GM19452 (cell line): Measurements from ENCODE around the gene KIFAP3.
"Not testable (repeated sequence)": the region's sequence is repeated elsewhere in the genome, so short reads cannot be mapped to it uniquely, and the experiment has no call there.

ENCODE experiments used
- ATAC-seq: cut with Tn5 transposase; IDR thresholded peaks from one replicate; pipeline ENCODE4 v1.9.1; 2021; ENCODE audit not compliant: unreplicated experiment

Gene KIFAP3

DNA sequence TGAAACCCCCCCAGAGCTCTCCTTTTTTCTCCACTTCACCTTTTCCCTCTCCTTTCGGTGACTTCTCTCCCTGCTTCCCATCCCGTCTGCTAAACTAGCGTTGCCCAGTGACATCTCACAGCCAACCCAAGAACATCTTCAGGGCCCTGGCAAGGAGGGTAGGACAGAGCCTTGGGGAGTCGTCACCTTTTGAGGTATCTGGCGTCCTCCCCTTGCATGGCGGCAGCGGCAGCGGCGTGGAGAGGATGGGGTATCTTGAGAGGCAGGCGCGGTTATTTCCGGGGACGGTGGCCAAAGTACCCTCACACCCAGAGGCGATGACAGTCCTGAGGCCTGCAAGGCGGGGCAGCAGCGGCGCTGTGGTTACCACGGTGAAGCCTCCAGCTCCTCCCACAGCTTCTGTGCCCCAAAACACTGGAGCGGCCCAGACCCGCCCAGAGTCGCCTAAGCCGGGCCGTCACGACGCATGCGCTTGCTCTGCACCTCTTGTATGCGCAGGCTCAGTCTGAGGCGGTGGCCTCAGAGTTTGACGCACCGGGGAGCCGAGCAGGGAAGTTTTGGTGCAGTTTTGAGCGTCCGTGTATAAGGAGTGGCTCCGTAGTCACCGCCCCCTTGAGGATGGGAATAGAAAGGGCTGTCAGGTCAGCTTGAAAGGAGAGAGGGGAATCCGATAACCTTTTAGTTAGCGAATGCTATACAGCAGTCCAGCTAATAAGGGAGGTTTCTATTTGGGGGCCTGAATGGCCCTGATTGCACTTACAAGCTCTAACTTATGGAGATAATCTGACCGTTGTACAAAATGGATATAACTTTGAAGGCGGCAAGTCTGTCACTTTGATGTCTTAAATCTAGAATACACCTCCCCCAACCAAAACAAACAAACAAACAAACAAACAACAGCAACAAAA, at the start of gene KIFAP3:
Gene KIFAP3, minus strand, starts transcription at position 446 of the 908 bp plus-strand sequence. Its CDS starts 228 bp downstream, at position 218.
- ATAC-seq, result peak; percentile 97

DNA sequence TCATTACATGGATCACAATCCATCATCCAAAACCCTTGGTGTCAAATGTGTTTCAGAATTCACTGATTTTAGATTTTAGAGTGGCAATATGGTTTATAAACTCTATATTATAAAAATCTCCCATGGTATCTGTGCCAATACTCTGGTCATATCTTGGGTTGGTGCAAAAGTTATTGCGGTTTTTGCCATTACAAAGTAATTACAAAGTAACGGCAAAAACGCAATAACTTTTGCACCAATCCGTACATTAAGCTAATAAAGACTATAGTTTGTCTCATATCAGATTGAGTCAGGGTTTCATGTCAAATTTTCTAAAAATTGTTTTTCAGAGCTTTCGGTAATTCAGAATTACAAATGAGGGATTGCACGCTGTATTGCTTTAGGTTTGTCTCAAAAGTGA, 47.9 kb upstream of the KIFAP3 start:
- ATAC-seq, result no peak

DNA sequence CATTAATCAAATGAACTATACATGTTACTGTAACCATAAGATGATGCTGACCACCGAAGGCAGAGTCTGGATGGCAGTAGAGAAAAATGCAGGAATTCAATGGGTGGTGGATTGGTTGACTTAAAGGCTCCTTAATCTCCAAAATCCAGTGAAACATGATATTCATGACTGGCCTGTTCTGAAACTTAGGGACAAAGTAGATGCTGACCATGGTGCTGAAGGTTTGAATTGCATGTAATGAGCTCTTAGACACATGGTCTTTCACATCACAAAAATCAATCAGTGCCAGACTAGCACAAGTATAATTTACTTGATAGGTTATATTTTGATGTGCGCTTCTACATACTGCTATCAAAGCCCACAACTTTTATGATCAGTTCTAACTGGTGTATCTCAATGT, 40.4 kb upstream of the KIFAP3 start:
- ATAC-seq, result no peak

DNA sequence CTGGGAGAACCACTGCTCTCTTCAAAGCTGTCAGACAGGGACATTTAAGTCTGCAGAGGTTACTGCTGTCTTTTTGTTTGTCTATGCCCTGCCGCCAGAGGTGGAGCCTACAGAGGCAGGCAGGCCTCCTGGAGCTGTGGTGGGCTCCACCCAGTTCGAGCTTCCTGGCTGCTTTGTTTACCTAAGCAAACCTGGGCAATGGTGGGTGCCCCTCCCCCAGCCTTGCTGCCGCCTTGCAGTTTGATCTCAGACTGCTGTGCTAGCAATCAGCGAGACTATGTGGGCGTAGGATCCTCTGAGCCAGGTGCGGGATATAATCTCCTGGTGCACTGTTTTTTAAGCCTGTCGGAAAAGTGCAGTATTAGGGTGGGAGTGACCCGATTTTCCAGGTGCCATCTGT, 38.6 kb upstream of the KIFAP3 start:
- not testable (repeated sequence) for ATAC-seq

DNA sequence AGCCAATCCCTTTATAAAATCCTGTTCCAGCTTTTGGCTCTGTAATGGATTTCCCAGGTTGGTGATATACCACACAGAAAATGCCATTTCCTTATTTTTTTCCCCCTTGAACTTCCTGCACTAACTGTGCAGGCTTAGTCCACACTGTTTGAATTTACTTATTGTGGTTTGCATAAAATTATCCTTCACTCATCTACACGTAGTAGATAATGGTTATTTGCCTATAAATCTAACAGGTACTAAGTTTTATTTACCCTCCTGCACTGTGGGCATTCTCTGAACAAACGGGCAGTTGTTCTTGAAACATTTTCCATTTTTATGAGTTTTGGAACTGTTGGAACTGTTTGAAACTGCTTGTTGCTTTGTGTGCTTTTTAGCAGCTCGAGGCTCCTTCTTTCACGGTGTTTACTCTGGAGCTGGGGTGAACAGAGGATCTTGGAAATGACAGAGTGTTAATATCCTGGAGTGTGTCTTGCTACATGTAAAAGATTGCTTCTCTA, 23.0 kb upstream of the KIFAP3 start:
- no peak for ATAC-seq

DNA sequence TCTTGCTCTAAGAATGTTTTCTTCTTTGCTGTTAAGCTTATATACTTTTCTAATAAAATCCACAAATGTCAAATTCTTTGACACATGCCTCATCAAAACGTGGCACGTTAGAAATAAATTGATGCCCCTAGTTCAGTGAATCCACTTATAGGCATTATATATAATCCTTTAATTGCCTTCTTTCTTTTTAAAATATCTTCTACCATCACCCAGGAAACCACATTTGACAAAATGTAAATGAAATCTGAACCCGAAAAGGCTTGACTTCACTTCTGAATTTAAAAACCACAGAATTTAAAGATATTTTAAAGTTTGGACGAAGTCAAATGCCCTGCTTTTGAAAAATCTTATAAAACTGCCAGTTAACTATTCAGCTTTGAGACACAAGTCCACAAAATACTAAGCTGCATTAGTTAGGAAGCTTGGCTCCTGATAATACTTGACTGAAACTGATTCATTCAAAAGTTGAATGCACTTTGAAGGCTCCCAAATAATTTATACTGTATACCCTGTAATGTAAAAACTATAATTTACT, 22.4 kb upstream of the KIFAP3 start:
- ATAC-seq, result no peak

DNA sequence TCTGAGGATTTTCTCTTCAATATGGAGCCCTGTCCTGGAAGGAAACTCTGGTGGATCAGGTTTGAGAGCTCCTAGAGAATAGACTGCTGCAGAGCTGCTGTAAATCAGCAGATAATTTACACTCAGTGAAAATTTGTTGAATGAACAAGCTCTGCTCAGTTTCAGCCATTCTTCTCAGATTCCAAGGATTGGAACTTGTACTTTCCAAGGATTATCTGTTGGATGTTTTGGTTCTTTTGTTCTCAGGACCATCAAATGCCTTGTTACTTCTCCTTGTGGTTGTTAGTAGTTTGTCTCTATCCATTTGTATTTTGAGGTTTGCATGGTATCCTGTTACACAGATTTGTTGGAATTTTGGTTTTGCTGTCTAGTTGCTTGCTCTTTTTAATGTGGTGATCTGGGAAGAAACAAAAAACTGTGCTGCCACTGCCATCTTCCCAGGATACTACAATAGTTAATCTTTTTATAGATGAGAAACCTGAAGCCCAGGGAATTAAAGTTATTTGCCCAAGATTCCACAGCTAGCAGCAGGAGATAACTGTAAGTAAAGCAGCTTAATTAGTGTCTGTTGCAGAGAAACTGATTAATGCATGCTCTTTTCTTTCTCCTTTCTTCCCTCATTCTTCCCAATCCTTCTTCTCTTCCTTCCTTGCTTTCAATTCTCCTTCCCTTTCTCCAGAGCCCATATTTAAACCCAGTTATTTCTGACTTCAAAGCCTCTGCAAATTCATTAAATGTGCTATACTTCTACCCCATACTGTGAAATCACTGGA, 21.7 kb upstream of the KIFAP3 start:
- no peak for ATAC-seq

DNA sequence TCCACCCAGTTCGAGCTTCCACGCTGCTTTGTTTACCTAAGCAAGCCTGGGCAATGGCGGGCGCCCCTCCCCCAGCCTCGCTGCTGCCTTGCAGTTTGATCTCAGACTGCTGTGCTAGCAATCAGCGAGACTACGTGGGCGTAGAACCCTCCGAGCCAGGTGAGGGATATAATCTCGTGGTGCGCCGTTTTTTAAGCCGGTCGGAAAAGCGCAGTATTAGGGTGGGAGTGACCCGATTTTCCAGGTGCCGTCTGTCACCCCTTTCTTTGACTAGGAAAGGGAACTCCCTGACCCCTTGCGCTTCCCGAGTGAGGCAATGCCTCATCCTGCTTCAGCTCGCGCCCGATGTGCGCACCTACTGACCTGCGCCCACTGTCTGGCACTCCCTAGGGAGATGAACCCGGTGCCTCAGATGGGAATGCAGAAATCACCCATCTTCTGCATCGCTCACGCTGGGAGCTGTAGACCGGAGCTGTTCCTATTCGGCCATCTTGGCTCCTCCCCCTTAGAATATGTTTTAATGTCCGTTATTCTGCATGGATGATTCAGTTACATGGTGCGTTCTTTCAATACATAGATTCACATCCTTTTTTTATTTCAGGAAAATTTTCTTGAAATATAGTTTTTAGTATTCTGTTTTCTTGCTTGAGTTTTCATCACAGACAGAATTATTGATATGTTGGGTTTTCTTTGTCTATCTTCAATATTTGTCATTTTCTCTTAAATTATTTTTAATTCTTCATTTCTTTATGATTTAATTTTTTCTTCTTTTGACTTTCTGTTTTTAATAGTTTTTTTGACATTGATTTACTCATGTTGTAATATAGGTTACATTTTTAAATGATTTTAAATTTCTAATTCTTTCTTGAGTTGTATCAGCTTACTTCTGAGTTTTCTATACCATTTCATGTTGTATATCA, 20.5 kb upstream of the KIFAP3 start:
- ATAC-seq, result not testable (repeated sequence)

DNA sequence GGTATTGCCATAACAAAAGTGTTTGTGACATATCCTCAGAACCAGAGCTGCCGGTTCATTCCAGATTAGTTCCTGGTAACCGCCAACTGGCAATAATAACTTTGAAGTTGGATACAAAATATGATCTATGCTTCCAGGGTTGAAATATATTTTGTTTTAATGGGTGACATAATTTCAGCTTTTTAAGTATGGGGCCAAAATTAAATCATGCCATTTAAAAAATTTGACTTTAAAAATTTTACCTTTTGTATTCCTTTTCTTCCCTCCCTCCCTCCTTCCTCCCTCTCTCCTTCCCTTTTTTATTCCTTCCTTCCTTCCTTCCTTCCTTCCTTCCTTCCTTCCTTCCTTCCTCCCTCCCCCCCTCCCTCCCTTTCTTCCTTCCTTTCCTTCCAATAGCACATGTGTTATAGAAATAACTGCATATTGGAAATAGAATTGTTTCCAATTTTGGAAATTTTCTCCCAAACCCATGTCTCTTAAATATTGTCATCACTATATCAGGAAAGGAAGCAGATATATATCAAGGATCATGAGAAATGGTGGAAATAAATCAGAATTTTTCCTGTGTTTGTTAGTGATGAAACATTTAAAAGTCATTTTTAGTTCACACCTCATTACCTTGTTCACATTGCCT, 12.0 kb upstream of the KIFAP3 start:
- no peak for ATAC-seq

DNA sequence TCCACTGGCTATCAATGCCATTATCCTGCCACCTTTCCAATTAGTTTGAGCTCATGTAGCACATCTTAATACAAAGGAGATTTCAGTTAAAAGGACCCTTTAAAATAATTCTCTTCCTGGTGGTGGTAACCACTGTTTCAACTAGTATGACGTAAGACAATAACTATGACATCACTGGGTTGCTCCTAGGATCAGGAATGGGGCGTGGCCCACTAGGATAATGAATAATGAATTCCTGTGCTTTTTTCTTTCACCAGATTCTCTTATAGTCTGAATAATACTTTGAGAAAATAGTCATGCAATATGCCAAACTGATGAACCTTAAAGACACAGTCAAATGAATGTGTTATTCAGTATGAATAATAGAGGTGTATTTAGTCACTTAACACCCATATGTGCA, 10.6 kb upstream of the KIFAP3 start:
- no peak for ATAC-seq

DNA sequence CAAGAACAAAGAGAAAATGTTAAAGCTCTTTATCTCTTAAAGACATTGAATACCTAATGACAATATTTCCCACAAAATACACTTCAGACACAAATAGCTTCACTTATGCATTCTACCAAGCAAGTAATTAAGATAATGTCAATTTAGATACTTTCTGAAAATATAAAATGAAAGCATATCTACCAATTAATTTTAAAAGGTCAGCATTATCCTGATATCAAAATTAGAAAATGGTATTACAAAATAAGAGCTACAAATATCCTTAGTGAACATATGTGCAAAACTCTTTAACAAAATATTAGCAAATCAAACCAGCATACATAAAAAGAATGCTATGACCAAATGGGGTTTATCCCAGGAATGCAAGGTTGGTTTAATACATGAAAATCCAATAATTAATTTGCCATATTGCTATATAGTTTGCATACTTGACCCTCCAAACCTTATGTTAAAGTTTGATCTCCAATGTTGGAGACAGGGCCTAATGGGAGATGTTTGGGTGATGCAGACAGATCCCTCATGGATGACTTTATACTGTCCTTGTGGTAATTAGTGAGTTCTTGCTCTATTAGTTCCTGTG, 4.2 kb upstream of the KIFAP3 start:
- no peak for ATAC-seq

DNA sequence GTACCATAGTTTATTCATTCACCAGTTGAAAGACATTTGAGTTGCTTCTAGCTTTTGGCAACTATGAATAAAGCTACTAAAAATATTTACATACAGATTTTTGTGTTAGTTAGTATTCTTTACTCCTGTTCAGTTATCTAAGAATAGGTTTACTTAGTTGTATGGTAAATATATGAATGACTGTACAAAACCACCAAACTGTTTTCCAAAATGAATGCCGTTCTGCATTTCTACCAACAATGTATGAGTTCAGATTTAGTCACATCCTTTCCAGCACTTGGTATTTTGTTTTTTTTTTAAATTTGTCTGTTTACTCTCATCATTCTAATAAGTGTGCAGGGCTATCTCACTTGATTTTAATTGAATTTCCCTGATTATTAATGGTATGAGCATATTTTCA, 3.4 kb upstream of the KIFAP3 start:
- ATAC-seq, result no peak

DNA sequence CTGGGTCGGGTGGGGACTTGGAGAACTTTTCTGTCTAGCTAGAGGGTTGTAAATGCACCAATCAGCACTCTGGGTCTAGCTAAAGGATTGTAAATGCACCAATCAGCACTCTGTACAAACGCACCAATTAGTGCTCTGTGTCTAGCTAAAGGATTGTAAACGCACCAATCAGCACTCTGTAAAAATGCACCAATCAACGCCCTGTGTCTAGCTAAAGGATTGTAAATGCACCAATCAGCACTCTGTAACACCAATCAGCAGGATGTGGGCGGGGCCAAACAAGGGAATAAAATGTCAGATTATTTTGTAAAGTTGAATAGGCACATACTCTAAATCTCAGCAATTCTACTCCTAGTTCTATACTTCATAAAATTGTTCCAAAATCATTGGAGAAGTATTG, 2.5 kb upstream of the KIFAP3 start:
- not testable (repeated sequence) for ATAC-seq

DNA sequence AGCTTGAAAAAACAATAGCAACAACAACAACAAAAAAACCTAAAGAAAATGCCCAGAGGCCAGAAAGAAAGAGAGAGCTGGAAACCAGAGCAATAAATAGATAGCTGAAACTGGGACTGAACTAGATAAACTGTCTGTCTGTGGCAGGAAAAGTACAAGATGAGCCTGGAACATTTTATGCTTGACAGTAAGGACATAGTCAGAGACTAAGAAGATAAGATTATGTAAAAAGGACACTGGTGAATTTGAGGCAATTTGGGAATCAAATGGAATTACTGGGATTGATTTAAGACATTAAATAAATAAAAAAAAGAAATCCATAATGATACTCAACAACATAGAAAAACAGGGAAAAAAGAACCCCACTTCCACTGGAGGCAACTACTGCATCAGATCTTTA, 1.7 kb upstream of the KIFAP3 start:
- ATAC-seq, result no peak

DNA sequence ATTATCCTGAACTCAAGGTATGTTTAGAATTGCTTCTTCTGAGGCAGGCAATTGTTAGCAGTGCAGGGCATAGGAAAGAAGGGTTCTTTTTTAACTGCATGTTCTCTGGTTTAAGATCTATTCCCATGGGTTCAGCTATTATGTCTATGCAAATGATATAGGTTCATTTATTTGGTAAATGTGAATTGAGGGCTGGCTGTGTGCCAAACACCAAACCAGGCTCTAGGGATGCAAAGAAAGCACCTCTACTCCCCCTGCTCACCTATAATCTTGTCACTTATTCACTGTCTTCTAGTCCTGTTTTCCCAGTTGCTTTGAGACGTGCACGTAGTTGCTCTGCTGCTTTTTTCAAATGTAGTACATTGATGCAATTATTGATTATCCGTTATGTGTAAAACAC, 691 bp upstream of the KIFAP3 start:
- ATAC-seq, result no peak

DNA sequence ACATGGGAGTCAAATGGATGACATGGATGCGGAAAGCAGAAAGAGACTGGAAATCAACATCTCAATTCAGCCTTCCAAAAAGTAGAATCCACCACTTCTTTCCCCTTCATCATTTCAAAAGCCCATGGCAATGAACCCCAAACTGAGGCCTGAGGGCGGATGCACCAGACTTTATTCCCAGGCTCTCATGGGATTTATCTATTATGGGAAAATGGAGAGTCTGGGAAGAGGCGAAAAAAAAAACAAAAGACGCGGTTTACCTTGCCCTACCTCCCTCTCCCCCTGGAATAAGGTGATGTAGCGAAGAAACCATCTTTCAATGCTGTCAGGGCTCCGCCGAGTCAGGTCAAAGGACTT, 624 bp downstream of the KIFAP3 start:
- no peak for ATAC-seq

DNA sequence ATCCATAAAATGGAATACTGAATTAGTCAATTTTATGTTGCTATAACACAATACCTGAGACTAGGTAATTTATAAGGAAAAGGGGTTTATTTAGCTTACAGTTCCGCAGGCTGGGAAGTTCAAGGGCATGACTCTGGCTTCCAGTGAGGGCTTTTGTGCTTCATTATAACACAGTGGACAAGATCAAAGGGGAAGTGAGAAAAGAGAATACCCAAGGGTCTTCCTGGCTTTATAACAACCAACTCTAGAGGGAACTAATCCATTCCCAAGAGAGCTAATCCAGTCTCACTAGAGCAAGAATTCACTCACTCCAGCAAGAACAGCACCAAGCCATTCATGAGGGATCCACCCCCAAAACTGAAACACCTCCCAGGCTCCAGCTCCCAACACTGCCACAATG, 3.1 kb downstream of the KIFAP3 start:
- no peak for ATAC-seq

DNA sequence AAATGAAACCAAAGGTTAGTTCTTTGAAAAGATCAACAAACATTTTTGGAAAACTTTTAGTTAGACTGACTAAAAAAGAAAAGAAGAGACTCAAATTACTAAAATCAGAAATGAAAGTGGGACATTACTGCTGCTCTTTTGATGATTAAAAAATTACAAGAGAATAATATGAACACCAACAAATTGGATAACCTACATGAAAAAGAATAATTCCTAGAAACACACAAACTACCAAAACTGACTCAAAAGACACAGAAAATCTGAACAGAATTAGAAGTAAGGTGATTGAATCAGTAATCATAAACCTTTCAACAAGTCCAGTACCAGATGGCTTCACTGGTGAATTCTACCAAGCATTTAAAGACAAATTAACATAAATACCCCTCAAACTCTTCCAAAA, 5.6 kb downstream of the KIFAP3 start:
- ATAC-seq, result no peak

DNA sequence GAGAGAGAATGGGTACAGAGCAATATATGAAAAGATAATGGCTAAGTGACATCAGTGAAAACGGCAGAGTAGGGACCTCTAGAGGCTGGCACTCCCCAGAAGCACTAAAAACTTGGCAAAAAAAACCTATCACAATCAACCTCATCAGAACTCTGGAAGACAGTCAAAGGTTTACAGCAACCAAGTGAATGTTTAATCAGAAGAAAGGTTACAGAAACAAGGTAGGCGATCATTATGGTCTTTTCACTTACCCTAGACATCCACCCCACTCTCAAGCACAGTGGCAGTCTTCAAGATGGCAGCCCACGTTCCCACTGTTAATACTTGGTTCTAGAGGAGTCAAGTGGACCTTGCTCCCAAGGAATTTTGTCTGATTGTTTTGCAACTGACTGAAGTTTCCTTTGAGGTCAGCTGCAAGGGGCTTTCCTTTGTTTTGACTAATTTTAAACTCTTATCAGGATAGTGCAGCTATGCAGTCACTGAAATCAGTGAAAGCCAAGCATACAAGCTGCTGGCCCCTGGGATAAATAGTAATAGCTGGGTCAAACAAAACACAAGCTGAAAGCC, 7.2 kb downstream of the KIFAP3 start:
- ATAC-seq, result peak; percentile 39

DNA sequence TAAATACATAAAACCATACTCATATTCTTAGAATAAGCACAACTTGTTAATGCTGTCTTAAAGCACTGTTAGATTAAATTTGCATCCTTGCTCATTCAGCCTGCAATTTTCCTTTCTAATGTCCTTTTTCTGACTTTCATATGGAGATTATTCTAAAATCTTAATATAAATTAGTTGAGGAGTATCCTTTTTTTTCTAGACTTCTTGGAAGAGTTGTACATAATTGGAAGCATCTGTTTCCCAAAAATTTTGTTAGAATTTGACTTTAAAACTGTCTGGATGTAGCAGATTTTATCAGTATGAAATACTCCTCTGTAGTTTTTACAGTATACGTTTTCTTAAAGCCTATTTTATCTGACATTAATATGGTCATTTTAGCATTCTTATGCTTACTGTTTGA, 9.7 kb downstream of the KIFAP3 start:
- no peak for ATAC-seq
